ENCODE data around the gene GRM5.
A peak's percentile ranks its signal among the peaks of the same experiment; 100 is the strongest.
"Not testable (repeated sequence)": the region's sequence is repeated elsewhere in the genome, so short reads cannot be mapped to it uniquely, and the experiment has no call there.

The GRM5 gene

GRCh38 chr11:88544656-88545280 is 521.0 kb downstream of the GRM5 start:
- TF ChIP-seq POLR2A (IDR thresholded peaks at IDR 0.05; ENCODE audit: low read depth, low read length): no peak
- FAIRE-seq (no peak), DNase-seq (ENCODE audit: insufficient read length, low spot score) (no peak)

GRCh38 chr11:88543902-88544655 is 521.7 kb downstream of the GRM5 start:
- DNase-seq (ENCODE audit: insufficient read length, low spot score) (no peak), FAIRE-seq (peak; percentile 97)
- TF ChIP-seq POLR2A (IDR thresholded peaks at IDR 0.05; ENCODE audit: low read depth, low read length): no peak

DNA sequence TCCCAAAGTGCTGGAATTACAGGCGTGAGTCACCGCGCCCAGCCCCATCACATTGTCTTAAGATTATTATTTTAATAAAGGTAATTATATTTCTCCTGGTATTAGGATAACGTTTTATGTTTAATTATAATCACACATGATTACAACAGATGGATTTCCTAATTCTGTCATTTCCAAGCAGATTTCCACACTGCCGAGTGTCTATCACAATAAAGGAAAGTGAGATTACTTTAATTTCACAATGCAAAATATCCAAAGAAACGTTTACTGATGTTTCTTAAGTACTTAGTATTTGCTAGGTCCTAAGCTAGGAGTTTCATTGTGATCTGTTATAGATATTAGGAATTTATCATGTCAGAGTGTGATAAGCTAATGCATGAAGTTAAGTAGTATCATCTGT is 524.8 kb downstream of the GRM5 start:
- no peak for TF ChIP-seq POLR2A (IDR thresholded peaks at IDR 0.05; ENCODE audit: low read depth, low read length)
- no peak for FAIRE-seq
- DNase-seq (ENCODE audit: insufficient read length, low spot score): no peak

- DNase-seq (ENCODE audit: insufficient read length, low spot score): no peak
- no peak for FAIRE-seq
- TF ChIP-seq POLR2A (IDR thresholded peaks at IDR 0.05; ENCODE audit: low read depth, low read length): no peak
Measured at GRCh38 chr11:88538098-88538497, 527.7 kb downstream of the GRM5 start.

DNA sequence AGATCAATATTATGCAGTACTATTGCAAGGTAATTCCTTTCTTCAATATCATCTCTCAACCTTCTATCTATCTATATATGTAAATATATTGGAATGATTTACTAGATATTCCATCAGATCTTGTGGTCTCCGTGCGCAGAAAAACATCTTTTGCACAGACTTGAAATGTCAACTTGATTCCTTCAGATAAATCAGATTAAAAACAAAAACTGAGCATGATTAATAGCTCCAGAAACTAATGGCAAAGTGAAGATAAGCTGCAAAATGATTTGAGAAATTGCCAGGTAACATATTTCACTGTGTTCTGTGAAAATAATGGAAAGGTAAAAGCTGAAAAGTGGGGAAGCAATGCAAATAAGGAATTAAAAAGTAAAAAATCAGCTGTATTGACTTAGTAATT is 528.2 kb downstream of the GRM5 start:
- no peak for TF ChIP-seq POLR2A (IDR thresholded peaks at IDR 0.05; ENCODE audit: low read depth, low read length)
- FAIRE-seq: no peak

GRCh38 chr11:88536616-88537265 is 529.0 kb downstream of the GRM5 start:
- no peak for TF ChIP-seq POLR2A (IDR thresholded peaks at IDR 0.05; ENCODE audit: low read depth, low read length)
- DNase-seq (ENCODE audit: insufficient read length, low spot score) (no peak), FAIRE-seq (no peak)

More for the DNA sequence above, 528.2 kb downstream of the GRM5 start:
- no peak for DNase-seq (ENCODE audit: insufficient read length, low spot score)

DNA sequence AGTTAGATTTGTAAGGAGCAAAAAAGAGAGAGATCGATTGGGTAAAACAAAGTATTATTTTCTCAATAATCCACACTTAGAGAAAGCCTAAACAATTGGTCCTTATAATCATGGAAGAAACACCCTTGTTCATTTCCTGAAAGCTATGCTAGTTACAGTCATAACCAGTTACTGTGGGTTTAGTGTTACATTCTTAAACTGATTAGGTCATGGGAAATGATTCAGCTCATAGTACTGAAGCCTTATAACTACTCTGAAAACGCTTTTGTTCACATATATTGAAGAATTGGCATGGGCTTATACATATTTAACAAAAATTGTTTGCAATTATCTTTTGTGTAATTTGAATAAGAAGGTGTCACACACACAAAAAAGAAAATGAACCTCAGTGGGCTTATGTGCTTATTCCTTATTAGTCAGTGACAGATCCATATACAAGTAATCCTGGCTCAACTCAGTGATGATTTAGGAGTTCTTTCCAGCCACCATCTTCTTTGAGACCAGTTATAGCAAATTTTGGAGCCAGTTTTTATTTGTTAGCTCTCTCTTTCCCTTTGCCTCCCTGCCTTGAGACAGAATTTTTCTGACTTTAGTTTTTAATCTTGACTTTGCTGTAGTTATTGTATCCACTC is 529.8 kb downstream of the GRM5 start:
- FAIRE-seq: peak; percentile 94
- TF ChIP-seq POLR2A (IDR thresholded peaks at IDR 0.05; ENCODE audit: low read depth, low read length): no peak
- no peak for DNase-seq (ENCODE audit: insufficient read length, low spot score)

- peak; percentile 15 for FAIRE-seq
- no peak for TF ChIP-seq POLR2A (IDR thresholded peaks at IDR 0.05; ENCODE audit: low read depth, low read length)
- no peak for DNase-seq (ENCODE audit: insufficient read length, low spot score)
Measured at GRCh38 chr11:88535266-88535665, 530.5 kb downstream of the GRM5 start.

- FAIRE-seq; DNase-seq (ENCODE audit: insufficient read length, low spot score): not testable (repeated sequence)
Measured at GRCh38 chr11:88534706-88535105, 531.1 kb downstream of the GRM5 start.

GRCh38 chr11:88534185-88534584 is 531.6 kb downstream of the GRM5 start:
- no peak for TF ChIP-seq POLR2A (IDR thresholded peaks at IDR 0.05; ENCODE audit: low read depth, low read length)
- no peak for FAIRE-seq
- no peak for DNase-seq (ENCODE audit: insufficient read length, low spot score)

DNA sequence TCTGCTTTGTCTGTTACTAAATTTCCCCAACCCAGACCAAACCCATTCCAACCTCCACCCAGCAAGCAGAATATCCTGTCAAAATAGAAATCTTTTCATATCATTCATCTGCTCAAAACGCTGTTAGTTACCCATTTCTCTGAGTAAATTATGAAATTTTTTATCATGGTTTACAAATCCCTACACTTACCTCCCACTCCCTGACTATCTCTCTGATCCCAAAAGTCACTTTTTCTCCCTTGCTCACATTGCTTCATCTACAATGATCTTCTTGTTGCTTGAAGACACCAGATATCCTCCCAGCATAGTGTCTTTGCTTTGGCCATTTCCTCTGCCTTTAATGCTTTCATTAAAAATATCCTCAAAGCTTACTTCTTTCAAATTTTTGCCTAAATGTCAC is 532.8 kb downstream of the GRM5 start:
- TF ChIP-seq POLR2A (IDR thresholded peaks at IDR 0.05; ENCODE audit: low read depth, low read length): no peak
- DNase-seq (ENCODE audit: insufficient read length, low spot score) (no peak), FAIRE-seq (no peak)

DNA sequence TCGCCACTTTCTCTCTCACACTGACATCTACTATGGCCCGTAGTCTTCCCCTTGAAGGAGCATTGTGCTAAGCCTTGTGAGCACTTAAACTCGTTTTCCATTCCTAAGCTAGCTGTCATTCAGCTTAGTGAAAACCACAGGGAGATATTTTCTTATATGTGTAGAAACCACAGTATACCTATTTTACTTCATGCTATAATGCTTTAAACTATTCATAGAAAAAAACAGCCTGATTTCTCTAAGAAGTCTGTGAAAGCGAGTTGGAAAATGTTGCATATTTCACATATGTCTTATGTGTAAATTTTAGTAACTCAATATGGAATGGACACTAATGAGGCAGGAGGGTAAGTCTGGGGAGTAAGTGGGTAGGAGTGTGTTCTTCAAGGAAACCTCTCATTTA is 534.0 kb downstream of the GRM5 start:
- FAIRE-seq: no peak
- no peak for DNase-seq (ENCODE audit: insufficient read length, low spot score)
- TF ChIP-seq POLR2A (IDR thresholded peaks at IDR 0.05; ENCODE audit: low read depth, low read length): no peak

DNA sequence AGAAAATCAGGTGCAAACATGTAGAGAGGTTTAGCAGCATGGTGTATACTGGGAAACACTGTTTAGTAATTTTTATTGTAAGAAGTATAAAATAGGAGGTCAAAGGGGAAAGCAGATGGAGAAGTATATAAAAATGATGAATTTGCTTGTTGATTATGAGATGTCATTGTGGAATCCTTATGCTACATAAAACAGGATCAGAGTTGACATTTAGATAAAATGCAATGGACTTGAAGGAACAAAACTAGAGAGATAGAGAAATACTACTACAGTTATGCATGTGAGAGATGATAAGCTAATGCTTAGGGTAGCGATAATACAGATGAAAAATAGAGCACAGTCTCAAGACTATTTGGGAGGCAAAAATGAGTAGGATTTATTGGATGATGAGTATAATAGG is 536.4 kb downstream of the GRM5 start:
- DNase-seq (ENCODE audit: insufficient read length, low spot score) (no peak), FAIRE-seq (no peak)
- TF ChIP-seq POLR2A (IDR thresholded peaks at IDR 0.05; ENCODE audit: low read depth, low read length): no peak

DNA sequence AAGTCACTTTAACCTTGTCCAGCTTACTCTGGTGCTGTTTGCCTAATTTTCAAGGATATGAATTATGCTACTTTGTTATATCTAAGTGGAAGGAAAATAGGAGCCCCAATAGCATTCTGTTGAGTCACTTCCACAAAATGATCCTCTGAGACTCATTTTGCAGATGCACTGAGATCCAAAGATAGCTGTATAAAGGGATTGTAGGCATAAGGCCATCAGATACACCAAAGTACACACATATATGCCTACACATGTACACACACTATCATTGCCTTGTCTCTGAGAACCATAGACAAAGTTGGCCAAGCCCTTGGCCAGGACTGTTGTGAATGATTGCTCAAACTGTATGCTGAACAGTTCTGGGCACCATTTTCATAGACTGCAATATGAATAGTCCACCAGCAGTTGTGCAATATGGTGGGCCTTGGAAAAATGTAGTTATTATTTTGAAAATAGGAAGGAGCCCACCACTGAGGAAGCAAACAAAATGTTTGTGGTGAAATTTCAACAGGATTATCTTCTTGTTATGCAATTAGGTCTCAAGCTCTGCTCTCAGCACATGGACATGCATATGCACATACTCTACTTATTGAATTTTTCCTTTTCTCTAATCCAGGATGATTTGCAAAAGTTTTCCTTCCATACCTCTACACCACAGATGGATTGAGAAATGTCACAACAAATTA is 542.3 kb downstream of the GRM5 start:
- no peak for TF ChIP-seq POLR2A (IDR thresholded peaks at IDR 0.05; ENCODE audit: low read depth, low read length)
- FAIRE-seq (peak; percentile 61), DNase-seq (ENCODE audit: insufficient read length, low spot score) (no peak)
